Putamen (tissue), 1 donor: Measurements from ENCODE around the gene LIMS3.
"Not testable (repeated sequence)": the region's sequence is repeated elsewhere in the genome, so short reads cannot be mapped to it uniquely, and the experiment has no call there.

Experiments
- DNase-seq: peaks from one replicate; pipeline ENCODE4 v3.0.0-alpha.2; 2016; ENCODE audit warnings: low spot score

Gene LIMS3

GRCh38 chr2:109898462-109899336, at the start of gene LIMS3:
TSS of gene LIMS3 (plus strand) at chr2:109898688. CDS start at chr2:109898729, 41 bp downstream.
- DNase-seq, result not testable (repeated sequence)

- DNase-seq, result not testable (repeated sequence)
These were observed 27.2 kb upstream of the LIMS3 start for GRCh38 chr2:109871129-109871751.

GRCh38 chr2:109876625-109877024, 21.9 kb upstream of the LIMS3 start:
- DNase-seq, result not testable (repeated sequence)

GRCh38 chr2:109882112-109882511, 16.4 kb upstream of the LIMS3 start:
- DNase-seq, result not testable (repeated sequence)

- DNase-seq, result not testable (repeated sequence)
These were observed 10.1 kb upstream of the LIMS3 start for GRCh38 chr2:109888414-109888813.

- DNase-seq, result not testable (repeated sequence)
These were observed 8.6 kb upstream of the LIMS3 start for GRCh38 chr2:109889909-109890308.

GRCh38 chr2:109891024-109891423, 7.5 kb upstream of the LIMS3 start:
- not testable (repeated sequence) for DNase-seq

- DNase-seq, result not testable (repeated sequence)
These were observed 4.8 kb upstream of the LIMS3 start for GRCh38 chr2:109893736-109894135.

GRCh38 chr2:109894141-109894540, 4.3 kb upstream of the LIMS3 start:
- DNase-seq, result not testable (repeated sequence)

- not testable (repeated sequence) for DNase-seq
These were observed 3.2 kb upstream of the LIMS3 start for GRCh38 chr2:109895090-109895869.

GRCh38 chr2:109896212-109896611, 2.3 kb upstream of the LIMS3 start:
- DNase-seq, result not testable (repeated sequence)

- DNase-seq, result not testable (repeated sequence)
These were observed 573 bp upstream of the LIMS3 start for GRCh38 chr2:109897769-109898461.

- DNase-seq, result not testable (repeated sequence)
These were observed 7.3 kb downstream of the LIMS3 start for GRCh38 chr2:109905796-109906195.

GRCh38 chr2:109908626-109909025, 10.1 kb downstream of the LIMS3 start:
- DNase-seq, result not testable (repeated sequence)

GRCh38 chr2:109910789-109911188, 12.3 kb downstream of the LIMS3 start:
- DNase-seq, result not testable (repeated sequence)

- not testable (repeated sequence) for DNase-seq
These were observed 15.4 kb downstream of the LIMS3 start for GRCh38 chr2:109913911-109914310.

- not testable (repeated sequence) for DNase-seq
These were observed 16.1 kb downstream of the LIMS3 start for GRCh38 chr2:109914552-109914951.

GRCh38 chr2:109915830-109916229, 17.3 kb downstream of the LIMS3 start:
- not testable (repeated sequence) for DNase-seq

GRCh38 chr2:109920162-109920561, 21.7 kb downstream of the LIMS3 start:
- not testable (repeated sequence) for DNase-seq

GRCh38 chr2:109921543-109922384, 23.3 kb downstream of the LIMS3 start:
- DNase-seq, result not testable (repeated sequence)

- DNase-seq, result not testable (repeated sequence)
These were observed 26.0 kb downstream of the LIMS3 start for GRCh38 chr2:109924481-109924880.
